Measurements from ENCODE around the gene TES.

- TF ChIP-seq EP300 (IDR thresholded peaks at IDR 0.05; ENCODE audit: low read depth) (peak; percentile 81), POLR2AphosphoS5 (IDR thresholded peaks at IDR 0.05) (peak; percentile 84 to 94 (median 87))
These were observed 61.9 kb downstream of the TES start for GRCh38 chr7:116271963-116272886.

All from transverse colon (tissue), 3 donors.